Stimulated activated CD4-positive, alpha-beta T cell treated with anti-CD3 and anti-CD28 coated beads, TNF-alpha, amount 100 ng/mL, for 24 hours (primary cell): Measurements from ENCODE around the gene URM1.
A peak's percentile ranks its signal among the peaks of the same experiment; 100 is the strongest.
"Not testable (repeated sequence)": the region's sequence is repeated elsewhere in the genome, so short reads cannot be mapped to it uniquely, and the experiment has no call there.

Experiments
- DNase-seq, 3 experiments: peaks; one replicate each; pipeline ENCODE4 v3.0.0-alpha.2; 2020; ENCODE audit warnings: low read depth in 3 of 3

URM1 gene

DNA sequence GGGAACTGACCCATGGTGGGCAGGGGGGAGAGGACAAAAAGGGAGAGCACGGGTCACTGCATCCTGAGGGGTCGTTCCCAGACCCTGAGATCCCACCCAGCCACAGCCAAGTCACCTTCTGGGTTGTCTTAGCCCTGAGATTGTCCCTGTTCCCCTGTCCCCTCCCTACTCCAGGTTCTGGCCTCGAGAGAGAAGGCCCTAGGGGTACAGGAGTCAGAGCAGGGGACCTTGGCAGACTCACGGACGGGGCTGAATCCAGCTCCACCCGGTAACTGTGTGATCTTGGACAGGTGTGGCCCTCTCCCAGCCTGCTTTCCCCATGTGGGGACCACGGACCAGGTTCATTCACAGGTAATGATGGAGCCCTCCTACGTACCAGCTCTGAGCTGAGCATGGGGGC is 38.3 kb downstream of the URM1 start:
- no peak for DNase-seq

- no peak for DNase-seq
These were observed 38.8 kb downstream of the URM1 start for GRCh38 chr9:128409978-128410377.

GRCh38 chr9:128411364-128412119 is 40.4 kb downstream of the URM1 start:
- no peak for DNase-seq

- DNase-seq: peak in 1 of 3 experiments; percentile 51
These were observed 41.1 kb downstream of the URM1 start for GRCh38 chr9:128412120-128412790.

- DNase-seq: not testable (repeated sequence)
These were observed 42.6 kb downstream of the URM1 start for GRCh38 chr9:128413728-128414127.

- DNase-seq: no peak
These were observed 43.3 kb downstream of the URM1 start for GRCh38 chr9:128414461-128414860.

DNA sequence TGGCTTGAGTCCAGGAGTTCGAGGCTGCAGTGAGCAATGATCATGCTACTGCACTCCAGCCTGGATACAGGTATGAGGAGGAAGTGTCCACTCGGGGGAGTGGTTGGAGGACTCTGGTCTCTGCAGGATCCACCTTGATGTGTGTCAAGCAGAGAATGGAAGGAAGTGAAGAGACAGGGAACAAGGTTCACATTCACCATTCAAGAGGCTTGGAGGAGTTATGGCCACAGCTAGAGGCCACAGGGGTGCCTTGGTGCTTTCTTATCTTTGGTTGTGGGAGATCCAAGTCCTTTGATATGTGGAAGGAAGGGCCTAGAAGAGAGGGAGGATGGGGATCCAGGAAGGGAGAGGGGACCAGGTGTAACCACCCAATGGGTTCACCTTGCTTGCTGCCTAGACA is 44.1 kb downstream of the URM1 start:
- DNase-seq: no peak

DNA sequence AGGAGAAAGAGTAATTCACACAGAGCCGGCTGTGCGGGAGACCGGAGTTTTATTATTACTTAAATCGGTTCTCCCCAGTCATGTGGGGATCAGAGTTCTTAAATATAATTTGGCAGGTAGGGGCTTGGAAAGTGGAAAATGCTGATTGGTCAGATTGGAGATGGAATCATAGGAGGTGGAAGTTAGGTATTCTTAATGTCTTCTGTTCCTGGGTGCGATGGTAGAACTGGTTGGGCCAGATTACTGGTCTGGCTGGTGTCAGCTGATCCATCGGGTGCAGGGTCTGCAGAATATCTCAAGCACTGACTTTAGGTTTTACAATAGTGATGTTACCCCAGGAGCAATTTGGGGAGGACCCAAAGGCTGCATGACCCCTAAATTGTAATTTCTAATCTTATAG is 44.8 kb downstream of the URM1 start:
- DNase-seq: no peak

- no peak for DNase-seq
These were observed 45.4 kb downstream of the URM1 start for GRCh38 chr9:128416432-128417019.

- DNase-seq: no peak
These were observed 48.1 kb downstream of the URM1 start for GRCh38 chr9:128419061-128419925.

GRCh38 chr9:128420060-128420650 is 49.0 kb downstream of the URM1 start:
- peak; percentile 22 to 72 (median 25) for DNase-seq

GRCh38 chr9:128420651-128421481 is 49.7 kb downstream of the URM1 start, which contains the start of gene CERCAM:
TSS of gene CERCAM (plus strand) at chr9:128420857. CDS start at chr9:128420878, 21 bp downstream.
- peak in 1 of 3 experiments; percentile 40 for DNase-seq

DNA sequence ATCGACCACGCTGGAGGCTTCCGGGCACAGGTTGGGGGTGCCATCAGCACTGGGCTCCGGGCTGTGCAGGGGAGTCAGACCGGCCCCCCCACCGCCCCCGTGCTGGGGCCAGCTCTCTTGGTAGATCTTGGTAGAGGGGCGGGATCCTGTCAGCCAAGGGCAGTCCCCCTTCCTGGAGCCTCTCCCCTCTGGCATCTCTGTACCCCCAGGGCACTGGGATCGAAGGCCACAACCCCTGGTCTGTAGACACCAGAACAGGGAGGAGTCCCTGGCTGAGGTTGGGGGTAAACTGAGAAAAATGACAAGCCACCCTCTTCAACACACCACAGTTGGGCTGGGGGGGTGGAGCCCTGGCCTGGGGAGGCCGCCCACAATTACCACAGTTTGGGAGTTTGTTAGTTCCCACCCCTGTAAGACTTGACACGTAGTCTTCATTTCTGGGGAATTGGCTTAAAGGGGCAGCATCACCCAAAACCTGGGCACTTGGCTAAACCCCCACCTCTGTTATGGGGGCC is 50.4 kb downstream of the URM1 start:
- DNase-seq: no peak

DNA sequence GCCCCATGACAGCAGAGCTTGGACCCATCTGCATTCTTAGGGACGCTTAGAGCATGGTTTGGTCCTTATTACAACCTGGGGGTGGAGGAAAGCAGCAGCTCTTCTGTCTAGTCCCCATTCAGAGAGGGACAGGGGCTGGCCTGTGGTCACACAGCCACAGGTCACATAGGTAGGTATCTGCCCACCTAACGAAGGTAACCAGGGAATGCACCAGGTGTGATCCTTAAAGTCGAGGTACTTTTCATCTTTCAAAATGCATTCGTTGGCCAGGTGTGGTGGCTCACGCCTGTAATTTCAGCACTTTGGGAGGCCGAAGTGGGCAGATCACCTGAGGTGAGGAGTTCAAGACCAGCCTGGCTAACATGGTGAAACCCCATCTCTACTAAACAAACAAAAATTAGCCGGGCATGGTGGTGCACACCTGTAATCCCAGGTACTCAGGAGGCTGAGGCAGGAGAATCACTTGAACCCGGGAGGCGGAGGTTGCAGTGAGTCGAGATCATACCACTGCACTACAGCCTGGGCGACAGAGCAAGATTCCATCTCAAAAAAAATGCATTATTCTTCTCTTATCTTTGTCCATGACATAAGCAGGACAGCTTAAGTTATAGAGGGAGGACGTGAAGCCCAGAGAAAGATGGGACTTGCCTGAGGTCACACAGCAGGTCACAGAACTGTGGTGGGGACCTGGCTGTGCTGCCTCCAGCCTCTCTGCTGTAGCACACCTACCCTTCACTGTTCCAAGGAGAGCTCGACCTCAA is 51.0 kb downstream of the URM1 start:
- not testable (repeated sequence) for DNase-seq

DNA sequence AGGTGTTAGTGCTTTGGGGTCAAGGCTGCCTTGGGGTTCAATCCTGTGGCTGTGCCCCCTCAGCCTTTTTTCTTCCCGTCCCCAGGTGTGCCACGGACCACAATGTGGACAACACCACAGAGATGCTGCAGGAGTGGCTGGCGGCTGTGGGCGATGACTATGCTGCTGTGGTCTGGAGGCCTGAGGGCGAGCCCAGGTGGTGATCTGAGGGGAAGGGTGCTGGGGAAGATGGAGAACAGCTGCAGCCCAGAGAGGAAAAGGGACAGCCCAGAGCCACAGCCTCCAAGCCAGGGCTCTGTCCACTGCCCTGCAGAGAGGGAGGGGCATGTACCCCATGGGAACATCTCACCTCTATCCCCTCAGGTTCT is 51.6 kb downstream of the URM1 start:
- DNase-seq: no peak

- not testable (repeated sequence) for DNase-seq
These were observed 52.2 kb downstream of the URM1 start for GRCh38 chr9:128423356-128423755.

- DNase-seq: no peak
These were observed 53.1 kb downstream of the URM1 start for GRCh38 chr9:128424268-128424780.

DNA sequence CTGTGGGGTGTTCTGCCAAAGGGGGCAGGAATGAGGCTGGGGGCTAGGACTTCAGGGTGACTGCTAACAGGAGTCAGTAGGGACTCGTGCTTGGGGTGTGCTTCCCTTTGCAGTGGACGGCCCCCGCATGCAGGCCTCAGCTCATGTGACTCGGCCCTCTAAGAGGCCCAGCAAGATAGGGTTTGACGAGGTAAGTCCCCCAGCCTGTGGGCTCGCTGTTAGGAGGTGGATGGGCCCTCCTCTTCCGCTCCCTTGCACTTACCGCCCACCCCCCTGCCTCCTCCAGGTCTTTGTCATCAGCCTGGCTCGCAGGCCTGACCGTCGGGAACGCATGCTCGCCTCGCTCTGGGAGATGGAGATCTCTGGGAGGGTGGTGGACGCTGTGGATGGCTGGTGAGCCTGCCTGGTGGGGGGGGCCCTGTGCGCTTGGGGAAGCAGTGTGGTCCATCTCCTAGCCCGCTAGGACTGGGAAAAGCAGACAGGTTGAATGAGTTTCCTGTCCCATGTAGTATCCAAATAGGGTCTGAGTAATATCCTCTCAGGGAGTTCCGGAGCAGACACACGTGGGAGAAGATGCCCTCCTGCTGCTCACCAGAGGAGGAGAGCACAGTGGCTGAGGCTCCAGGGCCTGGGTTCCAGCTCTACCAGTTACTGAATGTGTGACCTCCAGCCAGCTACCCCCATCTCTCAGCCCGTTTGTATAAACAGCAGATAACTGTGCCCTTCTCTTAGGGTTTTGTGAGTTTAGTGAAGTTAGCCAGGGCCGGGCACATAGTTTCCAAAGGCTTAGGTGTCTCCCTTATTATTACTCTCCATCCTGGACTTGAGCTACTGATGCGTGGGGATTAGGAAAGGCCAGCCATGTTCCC is 57.7 kb downstream of the URM1 start:
- DNase-seq: no peak
